ENCODE results near the gene RCN2.
"Not testable (repeated sequence)": the region's sequence is repeated elsewhere in the genome, so short reads cannot be mapped to it uniquely, and the experiment has no call there.

The RCN2 gene

DNA sequence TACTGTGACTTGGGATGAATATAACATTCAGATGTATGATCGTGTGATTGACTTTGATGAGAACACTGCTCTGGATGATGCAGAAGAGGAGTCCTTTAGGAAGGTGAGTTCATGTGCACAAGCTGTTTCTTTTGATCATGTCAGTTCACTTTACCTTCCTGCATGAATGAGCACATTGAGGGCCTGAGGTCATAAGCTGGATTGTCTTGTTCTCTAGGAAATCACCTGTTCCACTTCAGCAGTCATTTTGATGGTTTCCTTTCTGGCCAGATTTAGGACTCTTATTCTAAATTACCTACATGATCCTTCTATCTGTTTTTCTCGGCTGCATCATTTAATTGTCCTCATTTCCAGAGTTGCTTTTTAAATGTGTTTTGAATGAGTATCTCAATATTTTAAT, 4.1 kb downstream of the RCN2 start:
- DNase-seq = no peak

DNA sequence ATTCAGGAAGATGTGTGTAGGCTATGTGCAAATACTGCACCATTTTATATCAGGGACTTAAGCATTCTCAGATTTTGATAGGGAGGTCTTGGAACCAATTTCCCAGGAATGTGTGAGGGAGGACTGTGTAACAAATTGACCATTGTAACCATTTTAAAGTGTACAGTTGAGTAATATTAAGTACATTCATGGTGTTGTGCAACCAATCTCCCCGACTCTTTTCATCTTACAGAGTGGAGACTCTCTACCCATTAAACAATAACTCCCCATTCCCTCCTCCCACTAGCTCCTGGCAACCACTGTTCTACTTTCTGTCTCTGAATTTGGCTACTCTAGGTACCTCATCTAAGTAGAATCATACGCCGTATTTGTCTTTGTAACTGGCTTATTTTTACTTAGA, 5.1 kb downstream of the RCN2 start:
- no peak for DNase-seq

DNA sequence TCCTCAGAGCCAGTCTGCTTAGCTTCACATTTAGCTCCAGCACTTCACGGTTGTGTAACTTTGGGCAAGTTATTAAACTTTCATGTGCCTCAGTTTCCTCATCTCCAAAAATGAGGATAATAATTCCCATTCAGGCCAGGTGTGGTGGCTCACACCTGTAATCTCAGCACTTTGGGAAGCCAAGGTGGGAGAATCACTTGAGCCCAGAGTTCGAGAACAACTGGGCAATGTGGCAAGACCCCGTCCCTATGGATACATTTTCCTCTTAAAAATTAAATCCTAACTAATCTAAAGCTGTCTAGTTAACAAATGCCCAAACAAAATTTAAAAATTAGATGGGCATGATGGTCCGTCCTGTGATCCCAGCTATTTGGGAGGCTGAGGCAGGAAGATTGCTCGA, 7.2 kb downstream of the RCN2 start:
- no peak for DNase-seq

DNA sequence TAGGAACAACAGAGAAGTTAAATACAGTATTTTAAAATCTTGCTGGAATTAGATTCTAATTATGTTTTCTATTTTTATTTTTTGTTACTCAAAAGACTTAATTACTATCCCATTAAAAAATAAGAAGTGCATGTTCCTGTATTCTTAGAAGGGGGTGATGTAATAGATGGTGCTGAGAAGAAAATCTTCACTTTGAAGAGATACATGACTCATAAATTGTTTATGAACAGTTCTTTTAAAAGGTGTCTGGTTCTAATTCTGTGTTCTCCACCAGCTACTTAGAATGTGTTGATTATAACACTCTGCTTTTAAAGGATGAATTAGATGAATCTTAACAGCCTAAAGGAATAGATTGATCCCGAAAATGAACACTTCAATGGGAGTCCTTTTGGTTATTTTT, 8.2 kb downstream of the RCN2 start:
- DNase-seq = peak; percentile 47

DNA sequence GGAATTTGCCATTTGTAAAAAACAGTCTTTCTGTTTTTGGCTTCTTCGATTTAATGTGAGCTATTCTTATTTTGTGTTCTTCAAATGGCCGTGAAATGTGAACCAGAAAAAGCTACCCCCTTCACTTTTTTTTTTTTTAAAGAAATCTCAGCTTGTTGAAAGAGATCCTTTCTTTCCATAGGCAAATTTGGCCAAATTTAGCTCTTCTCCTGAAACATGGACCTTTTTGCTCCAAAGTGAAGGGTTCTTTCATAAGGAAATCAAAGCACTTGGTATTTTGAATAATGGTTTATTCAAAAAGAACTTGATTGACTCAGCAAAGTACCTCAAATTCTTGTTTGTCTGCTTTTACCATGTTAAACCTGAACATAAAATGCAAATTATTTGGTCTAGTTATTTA, 10.1 kb downstream of the RCN2 start:
- no peak for DNase-seq

DNA sequence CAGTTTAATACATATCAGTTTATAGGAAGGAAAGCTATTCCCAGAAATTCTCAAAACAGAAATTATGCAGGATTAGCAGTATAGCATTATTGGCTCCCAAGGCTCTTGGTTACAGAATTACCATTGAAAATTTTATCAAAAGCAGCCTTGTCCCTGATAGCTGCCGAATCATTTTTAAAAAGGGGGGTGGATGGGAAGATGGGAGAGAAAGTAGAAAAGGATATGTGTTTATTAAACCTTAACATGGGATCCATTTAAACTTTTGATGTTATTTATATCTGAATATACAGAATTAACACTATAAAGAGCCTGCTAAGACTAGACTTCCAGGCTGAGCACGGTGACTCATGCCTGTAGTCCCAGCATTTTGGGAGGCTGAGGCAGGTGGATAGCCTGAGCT, 10.8 kb downstream of the RCN2 start:
- no peak for DNase-seq

DNA sequence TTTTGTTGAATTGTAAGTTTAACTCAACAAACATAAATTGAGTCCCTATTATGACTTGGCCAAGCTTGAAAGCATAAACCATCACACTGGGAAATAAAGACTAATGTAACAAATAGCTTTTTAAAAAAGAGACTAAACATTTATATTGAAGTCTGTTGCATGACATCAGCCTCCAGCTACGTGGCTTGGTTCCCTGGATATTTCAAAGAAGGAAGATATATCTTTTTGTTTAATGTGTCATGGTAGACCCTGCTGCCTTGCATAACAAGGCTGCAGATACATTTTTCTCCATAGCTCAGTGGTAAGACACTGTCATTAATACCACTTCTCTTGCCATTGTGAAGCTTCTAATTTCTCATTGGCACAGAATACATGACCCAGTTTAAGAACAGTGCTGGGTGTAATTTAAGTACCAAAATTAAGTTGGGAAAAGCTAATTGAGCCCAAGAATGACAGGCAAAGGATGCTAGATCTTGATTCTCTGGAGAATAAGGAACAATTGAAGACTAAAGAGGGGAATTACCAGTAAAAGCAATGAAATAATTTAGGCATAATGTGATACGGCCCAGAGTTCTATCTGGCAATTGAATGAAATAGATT, 14.0 kb downstream of the RCN2 start:
- DNase-seq = no peak

DNA sequence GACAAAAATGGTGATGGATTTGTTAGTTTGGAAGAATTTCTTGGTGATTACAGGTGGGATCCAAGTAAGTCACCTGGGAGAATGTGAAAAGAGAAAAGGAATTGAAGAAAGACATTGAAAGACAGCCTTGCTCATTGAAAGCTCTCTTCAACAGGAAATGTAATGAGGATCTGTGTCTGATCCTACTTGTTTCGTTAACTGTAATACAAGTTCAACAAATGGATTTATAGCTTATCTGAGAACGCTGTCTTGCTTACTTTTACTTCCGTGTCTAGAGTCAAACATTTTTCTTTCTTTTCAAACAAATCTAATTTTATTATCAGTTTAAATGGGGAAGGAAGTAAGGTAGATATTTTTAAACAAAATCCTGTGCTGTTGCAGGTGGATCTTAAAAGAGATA, 15.9 kb downstream of the RCN2 start:
- no peak for DNase-seq

DNA sequence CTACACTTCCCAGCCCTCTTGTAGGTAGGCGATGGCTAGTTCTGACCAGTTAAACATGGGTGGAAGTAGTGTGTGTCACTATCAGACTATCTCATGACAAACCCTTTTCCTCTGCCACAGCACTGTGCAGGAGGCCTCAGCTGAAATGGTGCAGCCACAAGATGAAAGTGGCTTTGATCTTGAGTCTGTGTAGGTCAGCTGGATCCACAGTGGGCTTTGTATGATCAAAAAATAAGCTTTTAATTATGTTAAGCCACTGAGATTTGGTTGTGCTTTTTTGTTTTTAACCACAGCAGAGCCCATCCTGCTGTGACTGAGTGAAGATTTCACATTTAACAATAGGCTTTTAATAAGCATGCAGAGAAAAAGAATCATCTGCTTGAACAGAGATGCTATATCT, 19.7 kb downstream of the RCN2 start:
- no peak for DNase-seq

DNA sequence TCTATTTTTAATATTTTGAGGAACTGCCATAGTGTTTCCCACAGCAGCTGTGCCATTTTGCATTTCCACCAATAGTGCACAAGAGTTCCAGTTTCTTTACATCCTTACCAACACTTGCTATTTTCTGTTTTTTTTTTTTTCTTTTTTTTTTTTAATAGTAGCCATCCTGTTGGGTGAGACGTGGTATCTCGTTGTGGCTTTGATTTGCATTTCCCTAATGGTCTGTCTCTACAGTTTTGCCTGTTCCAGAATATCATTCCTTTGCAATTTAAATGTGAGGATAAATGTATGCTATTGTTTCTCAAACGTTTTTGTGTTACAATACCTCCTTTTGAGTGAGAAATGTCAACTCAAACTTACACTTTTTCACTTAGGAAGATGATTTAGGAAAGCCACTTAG, 22.4 kb downstream of the RCN2 start:
- DNase-seq = no peak

DNA sequence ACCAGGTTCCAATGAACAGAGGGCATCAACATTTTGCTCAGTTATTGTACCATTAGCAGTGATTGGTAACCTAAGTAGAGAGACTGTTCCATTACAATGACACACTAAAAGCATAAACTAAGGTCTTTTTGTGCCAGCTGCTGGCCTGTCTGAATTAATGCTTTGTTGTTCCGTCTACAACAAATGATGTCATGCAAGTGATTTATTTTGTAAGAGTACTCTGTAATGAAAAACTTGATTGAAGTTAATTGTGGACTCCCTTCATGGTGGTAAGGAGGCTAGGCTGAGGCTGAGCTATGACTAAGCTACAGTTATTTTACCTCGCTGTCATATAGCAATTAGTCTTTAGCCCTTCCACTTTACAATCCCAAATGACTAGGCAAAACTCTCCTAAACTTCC, 23.2 kb downstream of the RCN2 start:
- DNase-seq = no peak

DNA sequence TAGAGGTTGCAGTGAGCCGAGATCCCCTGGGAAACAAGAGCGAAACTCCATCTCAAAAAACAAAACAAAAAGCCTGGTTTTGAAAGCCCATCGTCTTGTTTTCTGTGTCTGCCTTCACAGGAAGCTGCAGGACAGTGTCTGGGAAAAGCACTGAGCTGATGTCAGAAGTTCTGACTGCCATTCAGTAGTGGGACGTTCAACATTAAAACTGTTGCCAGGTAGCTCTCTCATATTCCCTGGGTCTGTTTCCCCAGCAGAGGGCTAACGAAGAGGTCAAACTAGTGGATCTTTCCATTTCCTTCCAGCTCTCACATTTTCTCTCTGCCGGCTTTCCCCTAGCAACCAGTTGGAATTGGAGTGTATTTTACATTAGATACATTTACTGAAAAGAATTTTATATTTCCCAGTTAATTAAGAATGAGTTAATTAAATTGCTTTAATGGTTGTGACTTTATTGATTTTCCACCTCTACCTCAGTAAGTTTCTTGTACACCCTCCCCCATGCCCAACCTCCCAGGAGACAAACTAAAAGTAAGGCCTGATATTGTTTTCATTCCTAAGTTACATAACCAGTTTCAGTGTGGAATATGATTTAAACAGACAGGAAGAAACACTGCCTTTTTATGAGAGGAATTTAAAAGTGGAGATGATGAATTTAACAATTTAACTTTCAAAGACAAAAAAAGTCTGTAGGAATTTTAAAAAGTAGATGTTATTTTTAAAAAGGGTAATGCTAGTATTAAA, 29.9 kb downstream of the RCN2 start:
- DNase-seq = no peak

DNA sequence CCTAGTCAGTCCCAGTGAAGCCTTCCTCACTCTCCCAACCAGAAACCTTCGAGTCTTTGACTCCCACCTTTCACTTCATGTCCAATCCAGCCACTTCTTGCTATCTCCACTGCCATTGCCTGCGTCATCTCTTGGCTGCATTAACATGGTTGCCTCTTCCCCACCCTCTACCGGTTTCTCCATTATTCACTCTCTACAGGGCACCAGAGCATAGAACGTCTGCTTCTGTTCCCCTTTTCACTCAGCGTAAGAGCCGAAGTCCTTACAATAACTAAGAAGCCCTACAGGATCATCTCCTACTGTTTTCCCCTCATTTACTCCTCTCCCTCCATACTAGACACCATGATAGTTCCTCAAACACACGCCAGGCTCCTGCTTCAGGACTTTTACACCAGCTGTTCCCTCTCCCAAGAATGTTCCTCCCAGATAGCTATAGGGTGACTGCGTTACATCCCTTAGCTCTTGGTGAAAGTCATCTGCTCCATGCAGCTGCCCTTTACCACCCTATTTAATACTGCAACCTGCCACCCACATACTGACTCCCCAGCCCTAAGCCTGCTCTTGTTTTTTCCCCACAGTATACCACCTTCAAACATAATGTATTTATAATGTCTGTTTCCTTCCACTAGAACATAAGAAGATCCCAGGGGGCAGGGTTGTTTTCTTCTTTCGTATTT, 30.9 kb downstream of the RCN2 start:
- DNase-seq = no peak

DNA sequence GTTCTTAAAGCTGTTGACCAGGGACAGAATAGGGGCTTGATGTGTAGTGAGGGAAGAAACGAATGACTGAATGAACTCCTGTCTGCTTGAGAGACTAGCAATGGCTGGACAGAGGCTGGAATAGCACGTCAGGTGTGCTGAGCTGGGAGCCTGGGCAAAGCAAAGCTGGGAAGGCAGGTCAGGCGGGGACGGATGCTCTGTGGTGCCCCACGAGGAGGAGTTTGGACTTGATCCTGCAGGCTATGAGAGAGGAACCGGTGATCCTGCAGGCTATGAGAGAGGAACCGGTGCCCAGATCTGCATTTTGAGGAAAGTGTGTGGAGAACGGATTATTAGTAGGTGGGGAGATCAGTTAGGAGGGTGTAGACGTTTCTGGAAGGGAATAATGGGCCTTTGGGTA, 32.0 kb downstream of the RCN2 start:
- DNase-seq = no peak

DNA sequence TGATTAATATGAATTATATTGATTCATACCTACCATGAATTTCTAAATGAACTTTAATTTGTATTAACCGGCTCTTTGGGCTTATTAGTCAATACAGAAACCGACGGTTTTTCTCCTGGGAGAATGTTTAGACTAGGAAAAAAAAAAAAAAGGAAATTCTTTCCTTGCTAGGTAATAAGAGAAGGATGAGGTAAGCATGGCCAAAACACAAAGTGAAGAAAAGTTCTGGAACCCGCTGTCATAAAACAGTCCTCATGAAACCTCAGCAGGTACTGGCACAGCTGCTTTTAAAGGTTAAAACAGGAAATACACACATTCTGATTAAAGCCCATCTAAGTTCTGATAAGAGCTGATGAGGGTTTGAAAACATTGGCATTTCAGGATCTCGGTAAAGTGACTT, 32.6 kb downstream of the RCN2 start:
- DNase-seq = no peak

DNA sequence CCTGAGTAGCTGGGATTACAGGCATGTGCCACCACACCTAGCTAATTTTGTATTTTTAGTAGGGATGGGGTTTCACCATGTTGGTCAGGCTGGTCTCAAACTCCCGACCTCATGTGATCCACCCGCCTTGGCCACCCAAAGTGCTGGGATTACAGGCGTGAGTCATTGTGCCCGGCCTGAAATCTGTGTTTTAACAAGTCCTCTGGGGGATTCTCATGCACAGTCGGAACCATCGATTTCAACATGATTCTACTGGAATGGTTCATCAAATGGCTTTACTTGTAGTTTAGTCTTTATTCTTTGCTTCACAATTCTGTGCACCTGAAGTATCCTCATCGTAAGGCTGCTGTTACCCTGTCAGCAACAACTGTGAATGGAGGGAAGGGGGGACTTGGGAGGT, 34.5 kb downstream of the RCN2 start:
- DNase-seq = not testable (repeated sequence)

DNA sequence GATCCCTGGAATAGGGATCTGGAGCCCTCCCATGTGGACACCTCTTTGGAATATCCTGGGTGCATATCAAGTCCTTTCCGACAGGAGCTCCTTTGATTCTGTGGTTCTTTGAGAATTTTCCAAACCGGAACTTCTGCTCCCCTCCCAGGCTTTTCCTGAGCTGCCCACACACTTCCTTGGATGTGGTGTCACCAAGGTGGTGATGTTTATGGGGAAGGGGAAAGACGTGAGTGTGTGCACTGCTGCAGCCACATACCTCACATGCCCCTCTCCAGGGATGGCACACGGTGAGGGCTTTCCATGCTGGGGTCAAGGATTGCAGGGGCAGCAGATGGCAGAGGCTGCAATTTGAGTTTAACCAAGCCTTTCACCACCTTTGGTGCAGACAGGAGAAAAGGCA, 35.5 kb downstream of the RCN2 start:
- DNase-seq = no peak

DNA sequence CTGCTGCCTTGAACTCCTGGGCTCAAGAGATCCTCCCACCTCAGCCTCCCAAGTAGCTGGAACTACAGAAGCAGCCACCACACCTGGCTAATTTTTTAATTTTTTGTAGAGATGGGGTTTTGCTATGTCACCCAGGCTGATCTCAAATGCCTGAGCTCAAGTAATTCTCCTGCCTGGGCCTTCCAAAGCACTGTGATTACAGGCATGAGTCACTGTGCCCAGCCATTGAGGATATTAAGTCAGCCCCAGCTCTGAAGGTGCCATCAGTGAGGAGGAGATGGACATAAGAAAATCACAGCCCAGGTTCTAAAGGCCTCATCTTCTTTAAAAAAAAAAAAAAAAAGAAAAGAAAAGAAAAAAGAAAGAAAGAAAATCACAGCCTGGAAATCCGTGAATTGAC, 36.8 kb downstream of the RCN2 start:
- no peak for DNase-seq

DNA sequence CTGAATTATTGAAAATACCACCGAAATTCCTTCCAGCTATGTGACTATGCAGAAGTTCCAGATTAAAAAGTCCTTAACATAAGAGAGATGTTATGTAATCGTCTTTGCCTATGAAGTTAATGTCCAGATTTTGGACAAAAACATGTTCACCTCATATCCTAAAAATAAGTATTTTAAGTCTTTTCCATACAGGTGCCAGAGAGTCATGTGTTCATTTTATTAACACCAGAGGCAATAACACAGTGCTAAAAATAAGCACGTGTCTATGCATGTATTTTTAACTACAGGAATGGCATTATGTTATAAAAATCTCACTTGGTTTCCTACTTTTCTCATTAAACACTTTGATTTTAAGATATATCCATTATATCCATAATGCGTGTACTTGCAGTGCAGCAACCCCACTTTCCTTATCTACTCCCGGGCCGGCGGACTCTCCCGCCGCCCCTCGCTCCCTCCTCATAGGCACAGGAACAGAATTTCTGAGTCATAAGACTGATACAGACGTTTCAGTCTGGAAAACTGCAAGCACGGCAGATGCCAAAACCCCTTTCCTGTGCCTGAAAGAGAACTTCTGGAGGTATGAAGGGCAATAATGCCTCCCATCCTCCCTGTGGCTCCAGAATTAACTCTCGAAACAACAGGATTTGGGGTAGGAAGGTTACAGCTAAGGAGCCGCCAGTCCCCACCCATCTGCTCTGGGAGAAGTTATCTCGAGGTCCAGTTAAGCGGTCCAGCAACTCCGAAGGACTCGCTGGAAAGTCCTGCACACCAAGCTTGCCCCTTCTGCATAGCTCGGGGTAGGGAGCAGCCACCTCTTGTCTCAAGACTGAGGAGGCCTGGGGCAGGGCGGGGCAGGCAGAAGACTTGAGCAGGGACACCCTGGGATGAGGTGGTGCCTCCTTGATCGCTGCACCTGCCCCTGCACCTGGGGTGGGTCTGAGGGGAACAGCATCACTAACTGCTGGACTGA, 41.1 kb downstream of the RCN2 start:
- DNase-seq = no peak

DNA sequence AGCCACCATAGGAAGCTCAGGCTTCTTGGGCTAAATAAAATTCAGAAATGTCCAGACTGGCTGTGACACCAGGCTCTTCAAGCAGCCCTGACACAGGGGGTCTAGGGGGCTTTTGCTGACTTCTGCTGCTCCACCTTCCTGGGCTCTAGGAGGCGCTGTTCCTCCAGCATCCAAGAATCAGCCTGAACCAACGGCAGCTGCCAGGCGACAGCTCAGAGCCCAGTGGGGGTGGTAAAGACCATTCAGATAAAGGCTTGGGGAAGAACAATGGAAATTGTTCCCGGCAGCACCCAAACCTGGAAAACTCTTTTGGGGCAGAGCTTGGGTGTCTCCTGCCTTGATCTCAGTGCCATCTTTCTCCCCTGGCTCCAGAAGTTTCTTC, 41.8 kb downstream of the RCN2 start:
- peak; percentile 59 for DNase-seq

DNA sequence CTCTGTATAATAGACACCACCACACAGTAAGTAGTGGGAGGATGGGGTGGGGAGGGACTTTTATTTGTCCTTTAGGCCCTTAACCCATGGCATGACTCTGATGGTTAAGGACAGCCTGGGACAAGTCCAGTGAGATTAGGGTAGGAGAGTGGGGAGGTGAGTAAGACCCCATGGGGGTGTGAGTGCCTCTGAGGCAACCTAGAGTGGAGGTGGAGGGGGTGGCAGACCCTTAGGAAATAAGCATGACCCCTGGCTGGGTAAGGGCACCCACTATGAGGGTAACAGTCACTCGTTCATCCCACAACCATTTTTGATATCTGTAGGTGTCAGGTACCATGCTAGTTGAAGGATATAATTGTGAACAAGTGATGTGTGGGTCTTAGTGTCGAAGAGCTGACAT, 42.4 kb downstream of the RCN2 start:
- no peak for DNase-seq

DNA sequence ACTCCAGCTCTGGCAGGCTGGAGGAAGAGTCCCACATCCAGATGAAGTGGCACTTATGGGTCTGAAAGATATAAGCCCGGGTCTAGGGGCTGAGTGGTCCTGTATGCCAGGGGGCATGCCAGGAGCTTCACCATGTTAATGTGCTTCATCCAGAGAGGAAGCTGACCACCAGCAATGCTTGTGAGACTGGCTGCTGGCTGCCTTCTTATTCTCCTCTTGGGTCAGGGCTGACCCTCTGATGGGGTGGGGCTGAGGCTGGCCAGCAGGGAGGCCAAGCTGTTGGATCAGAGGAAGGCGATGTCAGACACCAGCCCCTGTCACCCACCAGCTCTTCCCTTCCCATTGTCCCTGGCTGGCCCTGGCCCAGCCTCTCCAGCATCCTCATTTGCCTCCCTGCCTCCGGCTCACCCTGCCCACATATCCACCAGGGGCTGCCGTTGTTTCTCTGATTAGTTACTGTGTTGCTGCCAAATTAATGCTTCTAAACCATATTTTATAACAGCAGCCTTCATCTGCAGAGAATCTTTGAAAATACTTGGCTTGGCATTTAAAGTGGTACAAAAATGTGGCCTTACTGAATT, 43.0 kb downstream of the RCN2 start:
- no peak for DNase-seq

DNA sequence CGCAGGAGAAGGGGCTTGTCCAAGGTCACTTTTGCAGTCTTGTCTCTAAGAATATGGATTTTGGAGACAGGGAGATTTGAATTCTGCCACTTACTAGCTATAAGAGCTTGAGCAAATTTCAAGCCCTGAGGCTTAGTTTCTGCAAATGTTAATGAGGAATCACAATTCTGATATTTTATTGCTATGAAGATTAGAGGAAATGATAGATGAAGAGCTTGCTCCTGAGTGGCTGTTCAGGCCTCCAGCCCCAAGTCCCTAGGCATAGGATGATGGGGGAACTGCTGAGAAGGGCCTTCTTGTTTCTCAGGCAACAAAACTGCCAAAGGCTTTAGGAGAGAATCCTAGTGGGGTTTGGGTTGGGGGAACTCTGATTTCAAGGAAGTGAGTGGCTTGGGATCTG, 44.6 kb downstream of the RCN2 start:
- no peak for DNase-seq

Measured in inflammatory macrophage treated with lipopolysaccharide for 4 hours (primary cell).